A673 (cell line): ENCODE measurements around the gene ERGIC3.

Experiments used
- EZH2 ChIP-seq: fragments of 200-600 bp; sonication (generic); IDR thresholded peaks from 2 replicates; pipeline ENCODE4 v1.6.1; 2017; ENCODE audit warnings: borderline replicate concordance, low read depth, mild to moderate bottlenecking, mixed read lengths, antibody characterized with exemption, low read length; ENCODE audit not compliant: poor library complexity, severe bottlenecking
- TF ChIP-seq, protein P1 (sequence below): fragments of 300-800, 200-600 bp; sonication (generic); conservative IDR thresholded peaks from 2 replicates; pipeline ENCODE4 v1.5.1; 2017; ENCODE audit warnings: low read depth, mild to moderate bottlenecking, antibody characterized with exemption, low read length, moderate library complexity, mixed read lengths

DNA sequence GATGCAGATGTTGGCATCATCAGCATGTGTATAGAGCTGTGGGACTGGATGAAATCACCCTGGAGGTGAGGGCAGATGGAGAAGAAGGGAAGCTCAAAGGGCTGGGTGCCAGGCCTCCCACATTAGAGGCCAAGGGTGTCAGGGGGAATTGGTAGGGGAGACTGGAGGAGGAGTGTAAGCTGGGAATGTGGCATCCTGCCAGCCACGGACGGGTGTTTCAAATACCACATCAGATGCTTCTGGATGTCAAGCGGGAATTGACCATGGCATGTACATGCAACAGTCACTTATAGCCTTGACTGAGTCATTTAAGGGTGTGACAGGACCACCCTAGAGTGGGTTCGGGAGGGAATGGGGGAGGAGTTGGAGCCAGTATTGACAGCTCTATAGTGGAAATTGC is 9.6 kb downstream of the ERGIC3 start:
- no peak for TF ChIP-seq EZH2
- TF ChIP-seq, protein P1, sequence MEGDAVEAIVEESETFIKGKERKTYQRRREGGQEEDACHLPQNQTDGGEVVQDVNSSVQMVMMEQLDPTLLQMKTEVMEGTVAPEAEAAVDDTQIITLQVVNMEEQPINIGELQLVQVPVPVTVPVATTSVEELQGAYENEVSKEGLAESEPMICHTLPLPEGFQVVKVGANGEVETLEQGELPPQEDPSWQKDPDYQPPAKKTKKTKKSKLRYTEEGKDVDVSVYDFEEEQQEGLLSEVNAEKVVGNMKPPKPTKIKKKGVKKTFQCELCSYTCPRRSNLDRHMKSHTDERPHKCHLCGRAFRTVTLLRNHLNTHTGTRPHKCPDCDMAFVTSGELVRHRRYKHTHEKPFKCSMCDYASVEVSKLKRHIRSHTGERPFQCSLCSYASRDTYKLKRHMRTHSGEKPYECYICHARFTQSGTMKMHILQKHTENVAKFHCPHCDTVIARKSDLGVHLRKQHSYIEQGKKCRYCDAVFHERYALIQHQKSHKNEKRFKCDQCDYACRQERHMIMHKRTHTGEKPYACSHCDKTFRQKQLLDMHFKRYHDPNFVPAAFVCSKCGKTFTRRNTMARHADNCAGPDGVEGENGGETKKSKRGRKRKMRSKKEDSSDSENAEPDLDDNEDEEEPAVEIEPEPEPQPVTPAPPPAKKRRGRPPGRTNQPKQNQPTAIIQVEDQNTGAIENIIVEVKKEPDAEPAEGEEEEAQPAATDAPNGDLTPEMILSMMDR = no peak
